ENCODE results near the gene PODXL.

DNA sequence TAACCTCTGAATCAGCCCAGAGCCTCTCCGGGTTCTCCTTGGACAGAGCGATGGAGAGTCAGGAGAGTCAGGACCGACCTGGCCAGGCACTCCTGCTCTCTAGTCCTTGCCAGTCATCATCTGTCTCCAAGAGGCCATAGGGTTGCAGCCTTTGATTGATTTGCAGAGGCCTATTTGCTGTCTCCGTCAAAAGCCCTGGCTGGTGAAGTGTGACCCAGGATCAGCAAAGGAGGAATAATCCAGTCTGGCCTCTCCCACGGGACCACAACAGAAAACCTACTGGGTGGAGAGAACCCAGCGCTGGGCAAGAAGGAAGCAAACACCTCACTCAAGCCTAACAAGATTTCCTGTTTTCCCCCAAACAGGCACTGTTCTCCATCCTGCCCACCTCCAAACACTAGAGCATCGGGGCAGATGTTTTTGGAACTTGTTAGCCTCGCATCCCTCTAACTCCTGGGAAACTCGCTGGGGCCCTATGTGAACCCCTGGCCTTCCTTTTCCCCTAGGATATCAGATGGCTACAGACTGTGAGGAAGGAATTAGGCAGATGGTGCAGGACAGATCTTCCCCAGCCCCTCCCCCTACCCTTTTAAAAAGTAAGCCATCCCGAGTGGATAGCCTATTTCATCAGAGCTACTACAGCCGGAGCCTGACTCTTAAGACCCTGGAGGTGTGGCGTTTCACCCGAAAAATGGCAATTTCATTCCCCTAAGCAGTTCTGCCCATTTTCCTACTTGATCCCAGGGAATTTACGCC is 54.3 kb downstream of the PODXL start:
- no peak for TF ChIP-seq EZH2 (IDR thresholded peaks at IDR 0.05; ENCODE audit: low read depth, unreplicated experiment)
- TF ChIP-seq, protein P1, sequence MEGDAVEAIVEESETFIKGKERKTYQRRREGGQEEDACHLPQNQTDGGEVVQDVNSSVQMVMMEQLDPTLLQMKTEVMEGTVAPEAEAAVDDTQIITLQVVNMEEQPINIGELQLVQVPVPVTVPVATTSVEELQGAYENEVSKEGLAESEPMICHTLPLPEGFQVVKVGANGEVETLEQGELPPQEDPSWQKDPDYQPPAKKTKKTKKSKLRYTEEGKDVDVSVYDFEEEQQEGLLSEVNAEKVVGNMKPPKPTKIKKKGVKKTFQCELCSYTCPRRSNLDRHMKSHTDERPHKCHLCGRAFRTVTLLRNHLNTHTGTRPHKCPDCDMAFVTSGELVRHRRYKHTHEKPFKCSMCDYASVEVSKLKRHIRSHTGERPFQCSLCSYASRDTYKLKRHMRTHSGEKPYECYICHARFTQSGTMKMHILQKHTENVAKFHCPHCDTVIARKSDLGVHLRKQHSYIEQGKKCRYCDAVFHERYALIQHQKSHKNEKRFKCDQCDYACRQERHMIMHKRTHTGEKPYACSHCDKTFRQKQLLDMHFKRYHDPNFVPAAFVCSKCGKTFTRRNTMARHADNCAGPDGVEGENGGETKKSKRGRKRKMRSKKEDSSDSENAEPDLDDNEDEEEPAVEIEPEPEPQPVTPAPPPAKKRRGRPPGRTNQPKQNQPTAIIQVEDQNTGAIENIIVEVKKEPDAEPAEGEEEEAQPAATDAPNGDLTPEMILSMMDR (conservative IDR thresholded peaks at IDR 0.05; ENCODE audit: low read depth in 2 of 2), result no peak
- no peak for TF ChIP-seq POLR2AphosphoS5 (IDR thresholded peaks at IDR 0.05; ENCODE audit: low read depth)
- no peak for TF ChIP-seq CREB1 (CRISPR knock-in tag; IDR thresholded peaks at IDR 0.05; ENCODE audit: low read depth)
